Erythroblast (primary cell): ENCODE data around the gene KCNQ5.

ENCODE experiments used
- DNase-seq, 2 experiments: peaks; one replicate each; lab custom pipeline; 2025; lab: John Stamatoyannopoulos, UW
- GATA1 ChIP-seq: IDR thresholded peaks from 2 replicates; pipeline ENCODE4 v1.6.1; 2011; ENCODE audit warnings: low read depth, mild to moderate bottlenecking, control low read depth, low read length, moderate library complexity
- POLR2A ChIP-seq: IDR thresholded peaks from 2 replicates; pipeline ENCODE4 v1.6.1; 2011; ENCODE audit warnings: mild to moderate bottlenecking, low read length

Gene KCNQ5

DNA sequence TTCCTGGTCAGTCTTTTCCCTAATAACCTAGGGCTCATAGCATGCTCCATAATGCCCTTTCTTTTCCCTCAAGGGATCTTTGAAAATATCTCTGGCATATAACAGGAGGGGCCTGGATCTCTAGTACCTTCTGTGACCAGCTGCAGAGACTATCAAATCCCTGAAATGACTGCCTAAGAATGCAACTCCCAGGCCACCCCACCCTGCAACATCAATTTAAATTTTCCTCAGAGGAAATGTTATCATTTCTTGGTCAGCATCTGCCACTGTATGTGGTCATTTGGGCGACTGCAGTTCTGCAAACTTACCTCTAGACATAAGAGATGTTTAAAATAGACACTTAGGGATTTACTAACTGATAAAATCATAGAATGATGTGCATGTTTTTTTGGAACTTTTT is 200.2 kb downstream of the KCNQ5 start:
- TF ChIP-seq POLR2A (no peak), GATA1 (no peak)
- DNase-seq, result no peak

DNA sequence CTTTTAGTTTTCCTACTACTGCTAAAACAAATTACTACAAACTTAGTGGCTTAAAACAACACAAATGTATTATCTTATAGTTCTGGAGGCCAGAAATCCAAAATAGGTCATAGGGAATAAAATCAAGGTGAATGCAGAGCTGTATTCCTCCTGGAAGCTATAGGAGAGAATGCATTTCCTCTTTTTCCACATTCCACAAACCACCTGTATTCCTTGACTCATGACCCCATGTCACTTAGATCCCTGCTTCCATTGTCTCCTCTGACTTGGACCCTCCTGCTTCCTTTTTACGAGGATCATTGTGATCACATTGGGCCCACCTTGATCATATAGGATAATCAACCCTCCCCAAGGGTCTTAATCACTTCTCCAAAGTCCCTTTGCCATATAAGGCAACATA is 200.8 kb downstream of the KCNQ5 start:
- DNase-seq, result no peak
- TF ChIP-seq POLR2A (no peak), GATA1 (no peak)

DNA sequence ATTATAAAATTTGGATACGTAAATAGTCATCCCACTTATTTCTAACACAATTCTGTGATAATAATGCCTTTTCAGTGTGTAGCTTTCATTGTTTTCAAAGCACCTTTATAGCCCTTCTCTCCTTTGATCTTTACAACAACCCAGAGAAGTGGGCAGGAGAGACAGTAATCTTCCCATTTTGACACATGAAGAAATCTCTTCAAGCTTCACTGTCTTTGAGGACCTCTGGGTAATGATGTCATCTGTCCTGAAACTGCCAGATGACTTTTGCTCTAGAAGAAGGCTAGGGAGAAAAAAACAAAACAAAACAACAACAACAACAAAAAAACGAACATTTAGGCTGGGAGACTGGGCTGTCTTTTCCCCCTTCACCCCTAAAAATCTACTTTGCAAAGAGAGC is 203.0 kb downstream of the KCNQ5 start:
- TF ChIP-seq GATA1, result no peak
- no peak for TF ChIP-seq POLR2A
- DNase-seq, result no peak

DNA sequence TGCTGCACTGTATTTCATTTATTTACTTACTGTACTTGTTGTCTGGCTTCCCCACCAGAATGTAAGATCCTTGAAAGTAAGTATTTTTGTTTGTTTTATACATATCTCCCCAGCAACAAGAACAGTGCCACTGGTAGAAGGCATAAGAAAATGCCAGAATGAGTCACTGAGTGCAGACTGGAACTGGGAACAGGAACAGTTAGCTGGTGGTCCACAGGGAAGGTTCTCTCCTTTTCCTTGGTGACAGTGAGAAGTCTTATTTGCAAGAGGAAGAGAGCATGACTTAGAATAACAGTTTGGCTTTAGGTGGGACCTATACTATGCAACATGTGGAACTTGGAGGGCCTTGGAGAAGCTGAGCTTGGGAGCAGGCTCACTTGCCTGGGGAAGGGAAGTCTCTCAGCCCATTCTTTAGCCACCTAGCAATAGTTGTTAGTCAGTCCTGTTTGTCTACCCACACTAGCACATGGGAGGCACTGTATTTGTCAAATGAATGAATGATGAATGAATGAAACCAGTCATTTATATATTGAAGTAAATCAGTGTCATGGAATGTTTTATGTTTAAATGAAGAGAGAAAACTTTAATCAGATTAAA is 203.5 kb downstream of the KCNQ5 start:
- no peak for DNase-seq
- no peak for TF ChIP-seq POLR2A
- no peak for TF ChIP-seq GATA1

- TF ChIP-seq POLR2A, result no peak
- no peak for TF ChIP-seq GATA1
- DNase-seq, result no peak
These were observed 204.2 kb downstream of the KCNQ5 start for GRCh38 chr6:72826037-72826436.

DNA sequence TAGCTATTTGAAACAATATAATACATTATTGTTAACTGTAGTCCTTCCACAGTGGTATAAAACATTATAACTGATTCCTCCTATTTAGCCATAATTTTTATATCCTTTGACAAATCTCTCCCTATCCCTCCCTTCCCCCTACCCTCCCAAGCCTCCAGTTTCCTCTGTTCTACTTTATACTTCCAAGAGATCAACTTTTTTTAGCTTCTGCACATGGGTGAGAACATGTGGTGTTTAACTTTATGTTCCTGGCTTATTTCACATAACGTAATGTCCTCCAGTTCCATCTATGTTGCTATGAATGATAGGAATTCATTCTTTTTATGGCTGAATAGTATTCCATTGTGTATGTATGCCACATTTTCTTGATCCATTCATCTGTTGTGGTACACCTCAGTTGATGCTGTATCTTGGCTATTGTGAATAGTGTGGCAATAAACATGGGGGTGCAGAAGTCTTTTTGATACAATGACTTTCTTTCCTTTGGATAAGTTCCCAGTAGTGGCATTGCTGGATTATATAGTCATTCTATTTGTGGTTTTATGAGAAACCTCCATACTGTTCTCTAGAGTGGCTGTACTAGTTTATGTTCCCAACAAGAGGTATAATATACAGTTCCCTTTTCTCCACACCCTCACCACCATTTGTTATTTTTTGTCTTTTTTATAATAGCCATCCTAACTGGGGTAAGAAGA is 205.0 kb downstream of the KCNQ5 start:
- no peak for DNase-seq
- TF ChIP-seq GATA1, result no peak
- TF ChIP-seq POLR2A, result no peak

DNA sequence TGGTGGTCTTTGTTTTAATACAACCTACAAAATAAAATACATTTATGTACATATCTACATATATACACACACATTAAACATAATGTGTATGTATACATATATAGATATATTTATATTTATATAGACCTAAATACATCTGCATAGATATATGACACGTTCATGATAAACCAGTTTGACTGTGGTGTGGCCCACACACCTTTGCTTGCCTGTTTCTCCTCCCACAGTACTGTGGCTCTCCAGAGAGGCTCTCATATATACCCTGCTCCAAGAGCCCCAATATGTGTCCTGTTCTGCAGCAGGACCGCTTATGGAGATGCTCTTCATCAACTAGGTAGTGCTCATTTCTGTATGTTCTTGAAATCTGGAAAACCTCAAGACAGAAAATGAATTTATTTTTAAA is 207.0 kb downstream of the KCNQ5 start:
- no peak for TF ChIP-seq POLR2A
- no peak for TF ChIP-seq GATA1
- DNase-seq, result no peak

- no peak for DNase-seq
- TF ChIP-seq POLR2A (no peak), GATA1 (no peak)
These were observed 210.4 kb downstream of the KCNQ5 start for GRCh38 chr6:72832271-72832670.

DNA sequence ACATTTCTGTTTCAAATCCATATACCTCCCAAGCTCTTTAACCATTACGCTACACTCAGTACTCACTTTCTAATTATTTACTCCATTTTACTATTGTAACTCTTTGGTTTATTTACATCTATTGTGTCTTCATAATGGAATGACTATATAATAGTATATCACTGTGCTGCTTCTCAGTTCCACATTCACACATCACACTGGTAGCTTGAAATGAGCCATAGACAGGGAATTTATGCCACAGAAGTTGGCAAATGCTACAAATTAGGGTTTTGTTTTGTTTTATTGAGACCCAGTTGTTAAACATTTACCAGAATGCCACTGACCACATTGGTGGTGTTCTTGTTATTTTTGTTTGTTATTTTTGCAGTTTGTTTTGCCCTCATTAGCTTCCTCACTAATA is 213.9 kb downstream of the KCNQ5 start:
- no peak for DNase-seq
- TF ChIP-seq POLR2A, result no peak
- TF ChIP-seq GATA1, result no peak

GRCh38 chr6:72836971-72837370 is 215.1 kb downstream of the KCNQ5 start:
- TF ChIP-seq POLR2A, result no peak
- no peak for TF ChIP-seq GATA1
- no peak for DNase-seq

GRCh38 chr6:72841195-72841594 is 219.3 kb downstream of the KCNQ5 start:
- DNase-seq, result no peak
- TF ChIP-seq POLR2A (no peak), GATA1 (no peak)

DNA sequence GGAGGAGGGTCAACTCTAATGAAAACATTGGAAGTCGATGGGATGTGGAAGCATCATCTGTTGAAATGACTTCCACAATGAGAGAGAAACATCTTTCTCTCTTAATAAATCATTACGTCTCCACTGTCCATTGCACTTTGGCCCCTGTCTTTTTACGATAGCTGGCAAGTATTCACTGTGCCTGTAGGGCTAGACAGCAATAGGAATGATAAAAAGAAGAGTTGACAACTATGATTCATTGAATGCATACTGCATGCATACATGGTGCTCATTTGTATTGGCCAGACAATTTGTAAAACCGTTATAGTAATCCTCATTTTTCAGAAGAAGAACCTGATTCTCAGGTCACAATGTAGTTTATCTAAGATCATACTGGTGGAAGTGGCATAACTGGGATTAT is 220.3 kb downstream of the KCNQ5 start:
- no peak for TF ChIP-seq GATA1
- no peak for TF ChIP-seq POLR2A
- DNase-seq, result no peak

DNA sequence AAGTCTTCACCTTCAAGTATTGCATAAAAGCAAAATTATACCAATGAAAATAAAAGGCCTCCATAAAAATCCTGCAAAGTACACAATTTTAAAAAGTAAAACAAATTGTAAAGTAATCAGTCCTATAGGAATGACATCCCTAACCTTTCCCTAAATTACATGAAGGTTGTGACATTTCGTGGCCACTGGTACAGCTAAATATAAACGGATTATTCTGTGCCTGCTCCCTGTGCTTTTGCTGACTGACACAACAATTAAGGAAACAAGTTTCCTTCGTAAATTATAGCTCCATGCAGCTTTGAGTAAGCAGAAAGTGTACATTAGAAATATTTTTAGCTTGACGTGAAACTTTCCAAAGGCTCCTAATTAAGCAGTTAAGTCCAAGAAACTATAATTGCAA is 222.8 kb downstream of the KCNQ5 start:
- no peak for TF ChIP-seq GATA1

DNA sequence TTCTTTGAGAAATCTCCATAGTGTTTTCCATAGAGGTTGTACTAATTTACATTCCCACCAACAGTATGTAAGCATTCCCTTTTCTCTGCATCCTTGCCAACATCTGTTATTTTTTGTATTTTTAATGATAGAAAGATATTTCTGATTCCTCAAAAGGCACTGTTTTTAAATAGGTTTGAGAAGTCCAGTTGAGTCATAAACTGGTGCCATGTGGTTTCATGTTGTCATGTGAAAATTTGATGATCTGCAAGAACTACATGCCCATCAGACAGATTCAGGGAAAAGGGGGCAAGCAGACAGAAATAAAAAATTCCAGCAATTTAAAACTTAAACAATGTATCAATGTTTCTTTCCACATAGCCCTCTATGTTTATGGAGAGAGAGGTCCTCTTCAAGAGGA is 227.5 kb downstream of the KCNQ5 start:
- TF ChIP-seq POLR2A (no peak), GATA1 (no peak)
- DNase-seq, result no peak

More for the DNA sequence above, 222.8 kb downstream of the KCNQ5 start:
- DNase-seq, result no peak

- no peak for DNase-seq
- TF ChIP-seq POLR2A, result no peak
- no peak for TF ChIP-seq GATA1
These were observed 228.2 kb downstream of the KCNQ5 start for GRCh38 chr6:72850040-72850439.
